ENCODE results near the gene LGALS13. TPM values are rescaled to one million over a fixed set of nuclear protein-coding genes. Genes with fewer than 3 reads are reported as not detected.

LGALS13 gene, protein sequence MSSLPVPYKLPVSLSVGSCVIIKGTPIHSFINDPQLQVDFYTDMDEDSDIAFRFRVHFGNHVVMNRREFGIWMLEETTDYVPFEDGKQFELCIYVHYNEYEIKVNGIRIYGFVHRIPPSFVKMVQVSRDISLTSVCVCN
- not detected for total RNA-seq

DNA sequence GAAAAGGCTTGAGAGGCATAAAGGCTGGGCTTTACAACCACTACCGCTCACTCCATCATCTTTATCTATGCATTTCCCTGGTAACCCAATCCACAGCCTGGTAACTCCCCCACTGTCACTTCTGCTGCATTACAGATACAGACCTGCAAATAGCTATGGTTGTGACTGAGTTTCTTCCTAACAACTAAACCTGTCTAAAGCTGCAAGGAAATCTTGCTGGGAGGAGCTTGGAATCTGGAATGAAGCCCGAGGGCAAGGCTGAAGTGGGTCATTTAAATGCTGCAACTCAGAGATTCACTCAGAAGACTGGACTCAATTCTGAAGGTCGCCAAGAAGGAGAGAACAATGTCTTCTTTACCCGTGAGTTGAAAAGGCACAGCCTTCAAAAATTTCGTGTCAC lies at the start of gene LGALS13:
Gene LGALS13, plus strand, starts transcription at position 301 of the 400 bp plus-strand sequence. Its CDS starts 45 bp downstream, at position 346.
- DNase-seq (ENCODE audit: low spot score) = no peak

DNA sequence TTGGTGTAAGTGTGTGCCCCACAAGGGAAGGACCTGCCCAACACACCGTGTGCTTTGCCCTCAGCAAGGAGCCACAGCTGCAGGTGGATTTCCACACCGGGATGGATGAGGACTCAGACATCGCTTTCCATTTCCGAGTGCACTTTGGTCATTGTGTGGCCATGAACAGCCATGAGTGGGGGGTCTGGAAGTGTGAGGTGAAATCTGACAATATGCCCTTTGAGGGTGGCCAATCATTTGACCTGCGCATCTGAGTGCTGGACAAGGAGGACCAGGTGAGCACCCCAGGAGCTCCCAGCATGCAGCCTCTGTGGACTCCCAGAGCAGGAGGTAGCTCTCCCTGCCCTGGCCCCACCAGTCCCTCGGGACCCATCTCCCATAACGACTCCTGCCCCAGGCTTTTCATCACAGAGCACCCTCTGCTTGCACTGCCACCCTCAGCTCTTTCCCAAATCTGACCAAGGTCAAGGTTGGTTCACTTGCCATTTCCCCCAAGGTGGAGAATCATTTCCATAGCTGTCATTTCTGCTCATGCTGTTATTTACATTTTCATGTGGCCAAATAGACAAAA lies 49.2 kb upstream of the LGALS13 start:
- no peak for DNase-seq (ENCODE audit: low spot score)

DNA sequence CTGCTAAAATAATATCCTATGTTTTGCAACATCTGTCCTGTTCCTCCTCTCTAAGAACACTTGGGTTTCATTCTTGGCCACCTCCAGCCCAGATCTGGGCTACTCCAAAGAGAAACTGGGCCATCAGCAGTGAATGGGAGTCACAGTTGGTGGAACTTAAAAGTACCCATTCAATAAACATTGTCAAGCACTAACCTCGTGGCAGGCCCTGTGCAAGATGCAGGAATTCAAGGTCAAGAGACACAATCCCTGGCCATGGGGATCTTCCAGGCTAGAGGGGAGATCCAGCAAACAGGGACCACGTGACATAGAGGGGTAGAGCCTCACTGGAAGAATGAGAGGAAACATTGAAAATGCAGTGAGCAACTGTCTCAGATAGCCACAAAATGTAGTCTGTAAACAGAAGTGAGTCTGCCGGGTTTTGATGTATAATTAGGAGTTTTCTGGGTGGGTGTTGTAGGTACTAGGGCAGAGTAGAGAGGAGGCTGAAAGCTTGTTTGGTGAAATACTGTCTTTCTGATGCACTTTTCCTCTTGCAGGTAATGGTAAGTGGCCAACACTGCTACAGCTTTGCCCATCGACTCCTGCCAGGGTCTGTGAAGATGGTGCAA lies 47.5 kb upstream of the LGALS13 start:
- DNase-seq (ENCODE audit: low spot score) = no peak

DNA sequence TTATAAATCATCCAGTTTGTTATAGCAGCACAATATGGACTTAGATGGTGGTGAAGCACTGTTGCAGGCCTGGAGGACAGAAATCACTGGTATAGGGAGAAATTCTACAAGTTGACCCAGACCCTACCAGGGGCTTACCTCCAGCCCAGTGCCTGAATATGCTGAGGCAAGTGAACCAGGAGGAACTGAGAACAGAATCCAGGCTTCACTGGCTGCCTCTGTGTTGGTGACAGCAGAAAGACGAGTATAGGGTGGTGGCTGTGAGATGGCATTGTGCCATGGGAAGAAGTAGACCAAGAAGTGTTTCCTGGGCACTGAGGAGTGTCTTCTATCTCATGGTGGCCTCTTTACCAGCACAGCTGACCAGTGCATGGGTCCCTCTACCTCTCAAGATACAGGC lies 46.4 kb upstream of the LGALS13 start:
- no peak for DNase-seq (ENCODE audit: low spot score)

DNA sequence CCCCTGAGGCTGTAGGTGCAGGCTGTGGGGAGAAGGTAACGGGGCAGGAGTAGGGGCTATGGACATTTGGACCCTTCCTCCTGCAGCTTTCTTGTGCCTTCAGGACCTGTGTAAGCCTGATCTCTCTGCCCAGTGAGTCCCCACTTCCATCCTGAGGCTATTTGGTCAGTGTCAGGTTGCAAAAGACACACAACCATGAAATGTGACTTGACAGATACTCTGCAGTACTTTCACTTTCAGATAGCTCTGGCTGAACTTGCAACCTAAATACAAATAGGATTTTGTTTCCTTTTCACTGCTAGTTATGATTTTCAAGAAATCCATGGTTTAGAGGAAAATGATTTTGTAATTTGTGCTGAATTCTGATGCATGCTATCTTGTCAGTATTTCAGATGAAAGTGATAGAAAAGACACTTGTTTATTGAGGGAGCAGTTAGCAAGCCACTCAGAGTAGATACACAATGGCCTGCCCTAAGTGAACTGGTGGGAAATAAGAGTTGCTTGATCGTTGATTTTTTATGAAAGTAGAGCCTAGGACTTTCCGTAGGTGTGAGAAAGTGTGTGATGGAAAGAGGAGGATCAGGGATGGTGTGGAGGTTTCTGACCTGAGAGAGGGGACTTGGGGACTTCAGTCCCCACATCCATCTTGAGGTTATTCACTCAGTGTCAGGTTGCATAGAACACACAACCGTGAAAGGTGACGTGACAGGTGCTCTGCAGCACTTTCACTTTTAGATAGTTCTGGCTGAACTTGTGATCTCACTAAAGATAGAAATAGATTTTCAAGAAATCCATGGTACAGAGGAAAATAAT lies 44.3 kb upstream of the LGALS13 start:
- DNase-seq (ENCODE audit: low spot score) = no peak

DNA sequence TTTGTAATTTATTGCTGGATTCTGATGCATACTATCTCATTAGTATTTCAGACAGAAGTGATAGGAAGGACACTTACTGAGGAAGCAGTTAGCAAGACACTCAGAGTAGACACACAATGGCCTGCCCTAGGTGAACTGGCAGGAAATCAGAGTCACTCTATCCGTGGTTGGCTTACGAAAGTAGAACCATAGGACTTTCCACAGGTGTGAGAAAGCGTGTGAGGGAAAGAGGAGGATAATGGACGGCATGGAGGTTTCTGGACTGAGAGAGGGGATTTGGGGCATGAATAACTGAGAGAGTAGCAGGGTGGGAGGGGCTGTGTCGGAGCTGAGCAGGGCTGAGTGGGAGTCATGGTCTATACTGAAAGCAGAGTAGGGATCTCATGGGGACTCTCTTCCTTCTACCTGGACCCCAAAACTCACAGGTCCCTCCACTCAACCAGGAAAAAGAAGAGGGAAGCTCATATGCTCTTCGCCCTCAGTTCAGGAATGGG lies 43.7 kb upstream of the LGALS13 start:
- DNase-seq (ENCODE audit: low spot score) = no peak

DNA sequence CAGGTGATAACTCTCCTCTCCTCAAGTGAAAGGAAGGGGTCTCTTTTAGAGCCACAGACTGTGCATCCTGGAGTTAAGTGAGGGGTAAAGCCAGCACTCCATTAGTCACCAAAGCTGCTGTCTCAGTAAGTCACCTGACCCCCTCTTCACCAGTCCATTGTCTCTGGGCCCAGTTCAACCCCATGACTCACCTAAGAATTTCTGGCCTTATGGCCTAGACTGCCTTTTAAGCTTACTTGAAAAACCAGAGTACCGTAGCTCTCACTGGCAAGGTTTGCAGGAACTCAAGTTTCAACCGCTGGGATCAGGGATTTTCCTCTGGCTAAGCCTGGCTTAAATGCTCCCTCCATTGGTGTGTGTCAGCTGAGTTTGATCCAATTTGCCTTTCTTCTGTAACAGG lies 38.9 kb upstream of the LGALS13 start:
- DNase-seq (ENCODE audit: low spot score) = no peak

DNA sequence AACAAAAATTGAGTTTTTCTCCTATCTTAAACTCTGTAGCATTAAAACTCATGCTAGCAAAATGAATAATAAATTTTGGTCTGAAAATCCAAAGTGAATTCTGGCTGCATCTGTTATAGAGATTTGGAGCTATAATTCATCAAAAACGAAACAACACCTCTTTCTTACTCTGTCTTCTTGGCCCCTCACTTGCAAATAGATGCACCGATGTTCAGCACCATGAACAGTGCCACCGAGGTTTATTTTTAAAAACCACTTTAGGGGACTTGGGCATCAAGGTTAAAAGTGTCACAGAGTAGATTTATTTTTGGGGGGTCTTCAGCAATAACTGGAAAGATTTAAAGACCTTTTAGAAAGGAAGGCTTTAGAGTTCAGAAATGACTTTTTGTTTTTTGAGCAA lies 36.3 kb upstream of the LGALS13 start:
- no peak for DNase-seq (ENCODE audit: low spot score)

DNA sequence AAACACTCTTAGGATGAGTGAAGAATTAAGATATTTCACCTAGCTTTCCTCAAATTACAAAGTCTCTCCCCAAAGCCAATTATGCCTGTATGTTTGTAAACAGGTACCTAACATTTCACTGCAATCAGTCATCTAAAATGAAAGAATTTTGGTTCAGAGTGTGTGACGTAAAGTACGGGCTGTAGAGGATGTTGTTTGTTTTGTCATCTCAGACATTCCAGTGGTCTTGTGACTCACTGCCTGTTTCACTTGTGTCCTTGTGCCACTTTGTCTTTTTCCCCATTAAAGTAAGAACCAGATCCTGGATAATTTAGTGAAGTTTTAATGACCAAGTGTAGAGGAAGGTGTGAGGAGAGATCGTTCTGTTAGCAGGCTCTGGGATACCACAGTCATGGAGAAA lies 33.7 kb upstream of the LGALS13 start:
- DNase-seq (ENCODE audit: low spot score) = no peak

DNA sequence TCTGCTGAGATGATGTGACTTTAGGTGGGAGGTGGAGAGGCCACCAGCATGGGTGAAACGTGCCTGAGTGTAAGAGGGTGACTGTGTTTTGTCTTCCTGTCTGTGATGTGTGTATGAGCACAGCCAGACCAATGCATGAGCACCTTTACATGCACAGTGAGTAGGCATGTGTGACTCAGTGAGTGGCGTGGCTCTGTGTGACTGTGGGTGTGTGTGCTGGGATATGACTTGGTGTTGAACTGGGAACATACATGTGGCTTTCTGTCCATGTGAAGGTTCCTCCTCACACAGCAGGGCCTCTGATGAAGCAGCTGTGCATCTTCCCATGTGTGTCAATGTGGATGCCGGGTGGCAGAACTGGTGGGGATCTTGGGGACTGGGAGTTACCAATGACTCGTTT lies 19.9 kb upstream of the LGALS13 start:
- DNase-seq (ENCODE audit: low spot score) = no peak

DNA sequence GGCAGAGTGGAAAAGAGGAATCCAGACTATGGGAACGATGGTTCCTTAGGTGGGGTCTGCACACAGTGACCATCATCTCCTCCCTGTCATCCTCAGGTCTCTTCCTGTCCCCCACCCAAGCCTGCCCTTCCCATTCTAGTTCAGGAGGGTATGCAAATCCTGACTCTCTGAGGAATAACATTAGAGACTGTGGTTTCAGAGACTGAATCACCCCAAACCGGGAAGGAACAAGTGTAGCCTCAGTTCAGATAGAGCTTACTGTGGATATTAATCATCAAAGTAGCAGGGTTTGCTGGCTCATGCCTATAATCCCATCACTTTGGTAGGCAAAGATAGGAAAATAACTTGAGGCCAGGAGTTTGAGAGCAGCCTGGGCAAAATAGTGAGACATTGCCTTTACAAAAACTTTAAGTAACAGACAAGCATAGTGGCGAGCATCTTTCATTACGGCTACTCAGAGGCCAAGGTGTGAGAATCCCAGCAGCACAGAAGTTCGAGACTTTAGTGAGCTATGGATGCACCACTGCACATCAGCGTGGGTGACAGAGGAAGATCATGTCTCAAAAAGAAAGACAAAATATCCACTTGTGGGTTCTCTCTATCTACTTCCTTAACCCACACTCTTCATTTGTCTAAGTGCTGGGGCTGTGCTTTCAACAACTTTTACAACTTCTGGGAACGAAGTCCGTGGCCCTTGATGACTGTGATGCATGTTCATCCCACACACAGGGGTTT lies 19.3 kb upstream of the LGALS13 start:
- DNase-seq (ENCODE audit: low spot score) = no peak

DNA sequence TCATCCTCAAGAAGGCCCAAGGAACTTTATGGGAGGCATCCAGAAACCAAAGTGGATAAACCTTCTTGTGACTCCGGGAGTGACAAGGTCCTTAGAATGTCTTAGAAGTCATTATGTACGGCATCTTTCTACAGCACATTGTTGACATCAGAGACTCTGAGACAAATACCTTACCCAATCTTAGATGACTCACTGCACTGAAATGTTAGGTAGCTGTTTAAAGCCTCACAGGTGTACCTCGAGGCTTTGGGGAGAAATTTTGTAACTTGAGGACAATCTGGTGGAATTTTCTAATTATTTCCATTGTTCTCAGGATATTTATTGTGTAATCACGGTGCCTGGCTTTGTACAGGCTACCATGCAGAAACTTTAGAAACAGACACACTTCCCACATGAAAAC lies 14.8 kb upstream of the LGALS13 start:
- no peak for DNase-seq (ENCODE audit: low spot score)

DNA sequence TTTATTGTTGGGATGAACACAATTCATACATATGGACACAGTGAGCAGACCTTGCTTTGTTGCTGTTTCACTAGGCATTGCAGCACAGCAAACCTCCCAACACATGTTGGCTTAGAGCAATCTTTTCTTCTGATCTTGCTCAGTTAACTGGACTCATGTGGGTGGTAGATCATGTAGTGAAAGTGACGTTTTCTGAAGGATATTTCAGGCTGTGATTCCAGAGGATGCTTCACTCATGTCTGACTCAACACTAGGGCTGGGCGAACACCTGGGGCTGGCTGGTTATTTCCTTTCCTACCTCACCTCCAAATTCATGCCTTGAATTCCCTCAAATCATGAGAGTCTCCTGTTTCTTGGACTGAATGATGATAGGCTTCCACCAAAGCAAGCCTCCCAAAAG lies 14.3 kb upstream of the LGALS13 start:
- no peak for DNase-seq (ENCODE audit: low spot score)

DNA sequence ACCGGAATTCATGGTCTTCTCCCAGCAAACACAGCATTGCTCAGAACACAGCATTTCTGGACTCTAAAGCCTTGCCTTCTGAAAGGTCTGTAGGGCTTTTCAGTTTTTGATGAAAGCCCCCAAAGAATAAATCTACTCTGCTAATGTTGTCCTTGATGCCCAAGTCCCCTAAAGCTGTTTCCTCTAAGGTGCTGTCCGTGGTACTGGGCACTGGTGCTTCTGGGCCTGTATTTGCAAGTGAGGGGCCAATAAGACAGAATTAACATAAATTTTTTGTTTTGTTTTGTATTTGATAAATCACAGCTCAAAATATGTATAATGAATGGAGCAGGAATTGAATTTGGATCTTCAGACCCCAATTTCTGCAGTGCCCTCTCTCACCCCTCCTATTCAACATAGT lies 12.1 kb upstream of the LGALS13 start:
- no peak for DNase-seq (ENCODE audit: low spot score)

DNA sequence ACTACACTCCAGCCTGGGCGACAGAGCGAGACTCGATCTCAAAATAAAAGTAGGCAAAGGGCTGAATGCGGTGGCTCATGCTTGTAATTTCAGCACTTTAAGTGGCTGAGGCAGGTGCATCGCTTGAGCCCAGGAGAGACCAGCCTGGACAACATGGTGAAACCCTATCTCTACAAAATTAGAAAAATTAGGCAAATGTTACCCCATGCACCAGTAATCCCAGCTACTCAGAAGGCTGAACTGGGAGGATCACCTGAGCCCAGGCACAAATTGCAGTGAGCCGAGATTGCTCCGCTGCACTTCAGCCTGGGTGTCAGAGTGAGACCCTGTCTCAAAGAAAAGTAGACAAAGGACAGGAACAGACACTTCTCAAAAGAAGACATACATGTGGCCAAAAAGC lies 9.9 kb upstream of the LGALS13 start:
- DNase-seq (ENCODE audit: low spot score) = no peak

DNA sequence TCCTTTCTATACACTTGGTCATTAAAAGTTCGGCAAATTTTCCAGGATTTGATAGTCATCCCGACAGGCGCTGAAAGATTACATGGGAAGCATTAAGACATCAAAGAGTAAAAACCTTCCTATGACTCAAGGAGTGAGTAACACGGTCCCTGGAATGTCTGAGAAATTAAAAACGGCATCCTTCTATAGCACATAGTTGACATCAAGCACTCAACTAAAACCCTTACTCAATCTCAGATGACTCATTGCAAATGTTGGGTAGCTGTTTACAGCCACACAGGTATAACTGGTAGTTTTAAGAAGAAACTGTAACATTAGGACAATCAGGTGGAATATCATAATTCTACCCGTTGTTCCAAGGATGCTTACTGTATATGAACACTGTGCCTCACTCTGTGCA lies 6.4 kb upstream of the LGALS13 start:
- DNase-seq (ENCODE audit: low spot score) = no peak

DNA sequence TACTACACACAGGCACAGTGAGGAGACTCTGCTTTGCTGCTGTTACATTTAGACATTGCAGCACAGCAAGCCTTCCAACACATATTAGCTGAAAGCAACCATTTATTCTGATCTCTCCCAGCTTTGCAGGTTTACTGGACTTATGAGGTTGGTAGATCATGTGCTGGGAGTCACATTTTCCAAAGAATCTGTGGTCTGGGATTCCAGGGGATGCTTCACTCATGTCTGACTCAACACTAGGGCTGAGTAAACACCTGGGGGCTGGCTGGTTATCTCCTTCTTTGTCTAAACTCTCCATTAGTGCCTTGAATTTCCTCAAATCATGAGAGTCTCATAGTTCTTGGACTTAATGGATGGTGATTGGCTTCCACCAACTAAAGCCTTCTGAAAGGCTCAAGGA lies 5.4 kb upstream of the LGALS13 start:
- no peak for DNase-seq (ENCODE audit: low spot score)

DNA sequence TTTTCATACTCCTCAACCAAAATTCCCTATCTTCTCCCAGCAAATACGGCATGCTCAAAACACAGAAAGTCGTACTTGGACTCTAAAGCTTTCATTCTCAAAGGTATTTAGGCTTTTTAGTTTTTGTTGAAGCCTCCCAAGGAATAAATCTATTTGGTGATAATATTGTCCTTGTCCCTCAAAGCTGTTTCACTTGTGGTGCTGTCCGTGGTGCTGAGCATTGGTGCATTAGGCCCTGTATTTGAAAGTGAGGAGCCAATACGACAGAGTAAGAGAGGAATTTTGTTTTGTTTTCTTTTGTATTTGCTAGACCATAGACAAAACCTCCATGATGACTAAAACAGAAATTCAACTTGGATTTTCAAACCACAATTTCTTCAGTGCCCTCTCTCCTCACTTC lies 3.2 kb upstream of the LGALS13 start:
- no peak for DNase-seq (ENCODE audit: low spot score)

DNA sequence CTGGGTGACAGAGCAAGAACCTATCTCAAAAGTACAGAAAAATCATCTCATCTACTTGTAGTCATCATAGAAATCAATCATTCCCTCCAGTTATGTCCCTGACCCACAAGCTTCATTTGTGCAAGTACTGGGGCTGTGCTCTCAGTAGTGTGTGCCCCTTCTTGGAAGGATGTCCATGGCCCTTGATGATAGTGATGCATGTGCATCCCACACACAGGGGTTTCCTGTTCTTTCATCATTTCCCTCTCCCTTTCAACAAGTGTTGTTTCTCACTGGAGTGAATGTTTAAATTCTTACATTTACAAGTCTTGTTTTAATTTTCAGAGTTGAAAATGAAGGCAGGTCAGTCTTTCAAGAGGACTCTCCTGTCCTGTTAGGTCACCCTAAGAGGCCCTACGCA lies 1.5 kb downstream of the LGALS13 start:
- DNase-seq (ENCODE audit: low spot score) = no peak

DNA sequence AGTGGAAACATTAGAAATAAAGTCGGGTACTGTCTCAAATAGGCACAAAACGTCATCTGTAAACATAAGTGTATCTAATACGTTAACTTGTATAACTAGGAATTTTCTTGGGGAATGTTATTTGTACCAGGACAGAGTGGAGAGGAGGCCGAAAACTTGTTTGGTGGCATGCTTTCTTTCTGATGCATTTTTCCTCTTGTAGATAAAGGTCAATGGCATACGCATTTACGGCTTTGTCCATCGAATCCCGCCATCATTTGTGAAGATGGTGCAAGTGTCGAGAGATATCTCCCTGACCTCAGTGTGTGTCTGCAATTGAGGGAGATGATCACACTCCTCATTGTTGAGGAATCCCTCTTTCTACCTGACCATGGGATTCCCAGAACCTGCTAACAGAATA lies 4.7 kb downstream of the LGALS13 start:
- DNase-seq (ENCODE audit: low spot score) = no peak

DNA sequence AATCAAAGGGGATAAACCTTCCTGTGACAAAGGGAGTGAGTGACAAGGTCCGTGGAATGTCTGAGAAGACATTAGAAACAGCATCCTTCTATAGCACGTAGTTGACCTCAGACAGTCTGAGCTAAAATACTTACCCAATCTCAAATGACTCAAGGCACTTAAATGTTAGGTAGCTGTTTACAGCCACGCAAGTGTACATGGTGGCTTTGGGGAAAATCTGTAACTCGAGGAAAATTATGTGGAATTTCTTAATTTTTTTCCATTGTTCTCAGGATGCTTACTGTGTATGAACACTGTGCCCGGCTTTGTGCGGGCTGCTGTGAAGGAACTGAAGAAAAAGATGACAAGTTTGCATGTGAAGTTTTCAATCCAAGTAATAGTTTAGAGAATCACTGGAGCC lies 5.2 kb downstream of the LGALS13 start:
- DNase-seq (ENCODE audit: low spot score) = no peak

DNA sequence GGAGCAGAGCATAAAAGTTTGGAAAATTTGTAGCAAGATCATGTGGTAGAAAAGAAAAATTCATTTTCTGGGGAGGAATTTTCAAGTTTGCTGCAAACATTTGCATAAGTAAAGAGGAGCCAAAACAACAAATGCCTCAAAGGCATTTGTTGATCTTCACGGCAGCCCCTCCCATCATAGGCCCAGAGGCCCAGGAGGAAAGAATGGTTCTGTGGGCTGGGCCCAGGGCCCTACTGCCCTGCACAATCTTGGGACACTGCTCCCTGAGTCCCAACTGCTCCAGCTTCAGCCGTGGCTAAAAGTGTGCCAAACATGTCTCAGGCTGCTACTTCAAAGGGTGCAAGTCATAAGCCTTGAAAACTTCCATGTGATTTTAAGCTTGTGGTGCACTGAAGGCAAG lies 11.3 kb downstream of the LGALS13 start:
- no peak for DNase-seq (ENCODE audit: low spot score)

All from ureter (tissue), 1 donor.